Adipose tissue (tissue), 3 donors: ENCODE measurements around the gene CDK16. TPM values are rescaled to one million over a fixed set of nuclear protein-coding genes. Genes with fewer than 3 reads are reported as not detected.

Experiments
- H3K27ac ChIP-seq: one replicate; pipeline ENCODE4 v1.5.1; 2013; ENCODE audit warnings: low read depth, low read length
- WGBS, 3 donors: extraction: QIAGEN DNeasy Blood & Tissue Kit; methylation state at CpG; one replicate each; pipeline ENCODE4 v1.1.7; 2013; 5-methylcytosine and 5-hydroxymethylcytosine counted together
- polyA plus RNA-seq, 3 donors: library from polyadenylated mRNA; stranded (reverse); fragments of 200-250 nt; gene quantifications; one replicate each; pipeline ENCODE4 v1.2.3, GENCODE V29; 2013
- donor health status: healthy with polysubstance abuse.
- donor health status: Bipolar disorder and iron deficiency.
- donor health status: healthy.

CDK16 gene
- polyA plus RNA-seq, 3 donors: 32.7 to 72.4 (median 47.0) TPM

DNA sequence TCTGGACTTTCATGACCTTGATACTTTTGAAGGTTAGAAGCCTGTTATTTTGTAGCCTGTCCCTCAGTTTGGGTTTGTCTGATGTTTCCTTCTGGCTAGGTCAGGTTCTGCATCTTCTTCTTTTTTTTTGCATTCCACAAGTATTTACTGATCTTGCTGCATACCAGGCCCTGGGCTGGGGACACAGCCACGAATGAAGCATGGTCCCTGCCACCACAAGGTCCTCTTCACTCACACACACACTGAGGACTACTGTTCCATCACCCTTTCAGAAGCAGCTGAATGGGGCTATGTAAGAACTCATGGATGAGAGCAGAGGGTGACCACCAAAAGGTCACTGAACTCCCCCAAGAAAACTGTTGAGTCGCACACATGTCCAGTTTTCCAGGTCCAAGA lies 53.5 kb downstream of the CDK16 start:
- 55 to 82% (median 63%) methylated on average over 2 of the region's 2 CpGs for WGBS, 3 donors
- H3K27ac ChIP-seq: no peak overlapping the region

GRCh38 chrX:47273011-47273730 lies 54.7 kb downstream of the CDK16 start:
- H3K27ac ChIP-seq: no peak overlapping the region
- 76 to 88% (median 78%) methylated on average over 7 of the region's 7 CpGs for WGBS, 3 donors

GRCh38 chrX:47278691-47279090 lies 60.2 kb downstream of the CDK16 start:
- WGBS, 3 donors: 24 to 68% (median 66%) methylated on average over 2 of the region's 2 CpGs
- H3K27ac ChIP-seq: no peak overlapping the region

Other genes starting within 250 kb of the CDK16 start
- 10 to 100 TPM in 1 of 3 donors, 1 to 10 TPM in 2; 6.0 to 10.0 (median 8.1) TPM for gene RGN, start 140.2 kb upstream of the CDK16 start, polyA plus RNA-seq
- gene NDUFB11, start 74.0 kb upstream of the CDK16 start, polyA plus RNA-seq: 10 to 100 TPM; 70.4 to 97.2 (median 81.8) TPM
- gene RBM10, start 73.5 kb upstream of the CDK16 start, polyA plus RNA-seq: 10 to 100 TPM; 22.3 to 25.2 (median 22.6) TPM
- gene UBA1, start 24.9 kb upstream of the CDK16 start, polyA plus RNA-seq: 100 to 1,000 TPM in 1 of 3 donors, 10 to 100 TPM in 2; 46.3 to 120 (median 80.0) TPM
- gene USP11, start 14.3 kb downstream of the CDK16 start, polyA plus RNA-seq: 10 to 100 TPM; 14.1 to 27.2 (median 25.6) TPM
- gene ZNF157, start 151.9 kb downstream of the CDK16 start, polyA plus RNA-seq: not detected